ENCODE measurements around the gene CACNA2D4.

CACNA2D4 gene

GRCh38 chr12:1877169-1877878, 41.1 kb downstream of the CACNA2D4 start:
- no peak for DNase-seq (ENCODE audit: extremely low spot score)
- ChIA-PET POLR2A (no interaction called here), CTCF (no interaction called here)
- no peak for TF ChIP-seq CTCF (IDR thresholded peaks at IDR 0.05; ENCODE audit: control extremely low read depth, extremely low read depth, low read depth, missing control alignments)

GRCh38 chr12:1876086-1876485, 42.4 kb downstream of the CACNA2D4 start:
- POLR2A ChIA-PET, result no interaction called here
- no peak for DNase-seq (ENCODE audit: extremely low spot score)
- no peak for TF ChIP-seq CTCF (IDR thresholded peaks at IDR 0.05; ENCODE audit: control extremely low read depth, extremely low read depth, low read depth, missing control alignments)
- CTCF ChIA-PET, result interaction anchor here (2.2 kb wide), 1 partner anchor 11 kb away, joined by 7 read pairs; no protein-coding TSS in a partner anchor

DNA sequence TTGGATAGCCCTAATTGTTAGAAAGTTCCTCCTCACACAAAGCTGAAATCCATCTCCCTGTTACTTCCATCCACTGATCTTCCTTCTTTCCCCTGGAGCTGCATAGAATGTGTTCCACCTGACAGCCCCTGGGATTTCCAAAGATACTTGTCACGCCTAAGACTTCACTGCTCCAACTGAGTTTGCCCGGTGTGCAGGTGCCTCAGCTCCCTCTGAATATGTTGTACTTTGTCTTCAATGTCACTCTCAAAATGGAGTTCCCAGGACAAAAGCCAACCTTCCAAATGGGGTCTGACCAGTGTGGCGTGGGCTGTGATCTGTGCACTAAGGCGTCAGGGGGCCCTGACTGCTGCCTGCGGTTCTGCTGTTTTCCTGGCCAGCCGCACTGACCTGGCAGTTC, 42.8 kb downstream of the CACNA2D4 start:
- no peak for DNase-seq (ENCODE audit: extremely low spot score)
- ChIA-PET POLR2A (no interaction called here), CTCF (interaction anchor here (1.6 to 2.2 kb wide), 3 partner anchors 11 to 758 kb away, joined by 3 to 7 read pairs (median 6); no protein-coding TSS in a partner anchor)

GRCh38 chr12:1873531-1874510, 44.6 kb downstream of the CACNA2D4 start:
- POLR2A ChIA-PET, result no interaction called here
- TF ChIP-seq CTCF (IDR thresholded peaks at IDR 0.05; ENCODE audit: control extremely low read depth, extremely low read depth, low read depth, missing control alignments), result no peak
- CTCF ChIA-PET, result interaction anchor here (1.1 to 2.2 kb wide), 4 partner anchors 13 to 756 kb away, joined by 3 to 7 read pairs (median 4); no protein-coding TSS in a partner anchor
- DNase-seq (ENCODE audit: extremely low spot score), result no peak

More for the DNA sequence above, 42.8 kb downstream of the CACNA2D4 start:
- no peak for TF ChIP-seq CTCF (IDR thresholded peaks at IDR 0.05; ENCODE audit: control extremely low read depth, extremely low read depth, low read depth, missing control alignments)

DNA sequence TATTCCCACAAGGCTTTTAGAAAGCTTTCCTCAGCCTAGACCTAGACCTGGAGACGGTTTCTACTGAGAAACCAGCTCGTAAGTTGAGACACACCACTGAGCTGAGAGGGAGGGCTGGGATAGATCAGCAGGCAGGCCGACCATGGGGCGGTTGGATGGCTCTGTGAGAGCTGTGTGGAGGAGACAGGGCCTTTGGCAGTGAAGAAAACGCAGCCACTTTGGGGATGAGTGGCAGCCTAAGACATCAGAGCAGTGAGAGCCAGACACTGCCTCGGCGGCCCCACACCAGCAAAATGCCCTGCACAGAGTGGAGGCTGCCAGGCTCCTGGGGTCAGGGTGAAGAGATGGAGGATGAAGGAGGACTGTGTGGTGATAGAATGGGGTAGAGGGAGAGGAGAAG, 46.0 kb downstream of the CACNA2D4 start:
- no peak for DNase-seq (ENCODE audit: extremely low spot score)
- POLR2A ChIA-PET, result no interaction called here
- CTCF ChIA-PET, result no interaction called here
- TF ChIP-seq CTCF (IDR thresholded peaks at IDR 0.05; ENCODE audit: control extremely low read depth, extremely low read depth, low read depth, missing control alignments), result no peak

- CTCF ChIA-PET, result no interaction called here
- POLR2A ChIA-PET, result no interaction called here
- no peak for TF ChIP-seq CTCF (IDR thresholded peaks at IDR 0.05; ENCODE audit: control extremely low read depth, extremely low read depth, low read depth, missing control alignments)
- no peak for DNase-seq (ENCODE audit: extremely low spot score)
These were observed 46.5 kb downstream of the CACNA2D4 start for GRCh38 chr12:1872001-1872400.
